HepG2 (cell line): ENCODE results near the gene ARL4C.

Experiments
- ARID3A ChIP-seq: IDR thresholded peaks from 2 replicates; pipeline ENCODE4 v1.6.1; 2012; ENCODE audit warnings: low read depth, low read length, improper control_type of control experiment
- CTCF ChIP-seq: sonication (generic); formaldehyde crosslinking; IDR thresholded peaks from 2 replicates; pipeline ENCODE4 v1.5.0; 2020; ENCODE audit warnings: mild to moderate bottlenecking, missing genetic modification reagents, moderate library complexity
- FLYWCH1 ChIP-seq: sonication (generic); formaldehyde crosslinking; IDR thresholded peaks from 2 replicates; pipeline ENCODE4 v1.8.1; 2023; ENCODE audit warnings: mild to moderate bottlenecking, missing genetic modification reagents
- GABPA ChIP-seq, 2 experiments: IDR thresholded peaks; 2 replicates each; pipeline ENCODE4 v1.6.1; 2011 to 2016; ENCODE audit warnings: low read depth in 2 of 2, low read length in 1 of 2, missing biosample characterization in 1 of 2, missing genetic modification characterization in 1 of 2
- RBFOX2 ChIP-seq: fragments of 200-400 bp; formaldehyde crosslinking; IDR thresholded peaks from 2 replicates; pipeline ENCODE4 v1.6.1; 2017; ENCODE audit warnings: low read depth, mild to moderate bottlenecking, low read length
- RBM22 ChIP-seq: fragments of 200-400 bp; formaldehyde crosslinking; optimal IDR thresholded peaks from 2 replicates; pipeline ENCODE3; 2017; ENCODE audit warnings: mild to moderate bottlenecking, low read length, moderate library complexity
- ZNF24 ChIP-seq: fragments of 450-650 bp; IDR thresholded peaks from 2 replicates; pipeline ENCODE4 v1.6.1; 2017; ENCODE audit warnings: antibody characterized with exemption, mild to moderate bottlenecking
- ZNF800 ChIP-seq: sonication (generic); formaldehyde crosslinking; IDR thresholded peaks from 2 replicates; pipeline ENCODE4 v1.4.0; 2020; ENCODE audit warnings: missing genetic modification reagents
- ZSCAN5A ChIP-seq: sonication (generic); formaldehyde crosslinking; IDR thresholded peaks from 2 replicates; pipeline ENCODE4 v1.8.0; 2022; ENCODE audit warnings: mild to moderate bottlenecking, missing genetic modification reagents, borderline replicate concordance

GRCh38 chr2:234533626-234534025 lies 36.7 kb upstream of the ARL4C start:
- TF ChIP-seq ZNF800 (CRISPR knock-in tag) = no peak
- no peak for TF ChIP-seq RBM22
- TF ChIP-seq ZSCAN5A (CRISPR knock-in tag) = no peak
- no peak for TF ChIP-seq ZNF24
- TF ChIP-seq ARID3A = no peak
- TF ChIP-seq GABPA (IDR thresholded peaks at IDR 0.05; ENCODE audit: low read depth, low read length) = no peak
- no peak for TF ChIP-seq GABPA (CRISPR knock-in tag; IDR thresholded peaks at IDR 0.05; ENCODE audit: low read depth)
- no peak for TF ChIP-seq RBFOX2
- no peak for TF ChIP-seq CTCF (CRISPR knock-in tag)
- TF ChIP-seq FLYWCH1 = no peak
